WTC11 (cell line): ENCODE data around the gene C19orf67. TPM values are rescaled to one million over a fixed set of nuclear protein-coding genes. Genes with fewer than 3 reads are reported as not detected.

Experiments used
- ATAC-seq: fragments of 200-7000 bp; cut with Tn5 transposase; 2 replicates; pipeline ENCODE4 v1.10.0; 2021; ENCODE audit warnings: mild to moderate bottlenecking, moderate library complexity
- CTCF ChIA-PET: fragments of 300-600 bp; sonication (Branson Sonifier 250); formaldehyde crosslinking; loops from one replicate; lab custom pipeline; 2021; ENCODE audit warnings: antibody characterized with exemption; lab: Charles Lee
- POLR2A ChIA-PET: fragments of 350-600 bp; sonication (Branson Sonifier 250); formaldehyde crosslinking; loops from one replicate; lab custom pipeline; 2021; ENCODE audit warnings: antibody characterized with exemption; lab: Charles Lee
- DNase-seq: peaks from one replicate; pipeline ENCODE4 v3.0.0; 2021; ENCODE audit warnings: low spot score
- H3K27ac Mint-ChIP-seq: 2 replicates; pipeline ENCODE4 v1.8.0; 2021; ENCODE audit warnings: mixed read lengths
- H3K27me3 Mint-ChIP-seq: 2 replicates; pipeline ENCODE4 v1.8.0; 2021; ENCODE audit warnings: low read depth, mild to moderate bottlenecking, moderate library complexity, mixed read lengths
- H3K36me3 Mint-ChIP-seq: 2 replicates; pipeline ENCODE4 v1.8.0; 2021; ENCODE audit warnings: mixed read lengths
- H3K4me1 Mint-ChIP-seq: 2 replicates; pipeline ENCODE4 v1.8.0; 2022; ENCODE audit warnings: mixed read lengths
- H3K4me3 Mint-ChIP-seq: 2 replicates; pipeline ENCODE4 v1.8.0; 2021; ENCODE audit warnings: mild to moderate bottlenecking, moderate library complexity, mixed read lengths
- H3K9me3 Mint-ChIP-seq: 2 replicates; pipeline ENCODE4 v1.8.0; 2021; ENCODE audit warnings: mixed read lengths
- MYBL2 ChIP-seq: sonication (generic); formaldehyde crosslinking; IDR thresholded peaks from 2 replicates; pipeline ENCODE4 v1.8.1; 2023; ENCODE audit warnings: mild to moderate bottlenecking, moderate library complexity, missing genetic modification reagents
- NR2C2 ChIP-seq: sonication (generic); formaldehyde crosslinking; IDR thresholded peaks from 2 replicates; pipeline ENCODE4 v1.8.0; 2022; ENCODE audit warnings: mild to moderate bottlenecking, missing genetic modification reagents
- RELA ChIP-seq: sonication (generic); formaldehyde crosslinking; IDR thresholded peaks from 2 replicates; pipeline ENCODE4 v1.8.1; 2022; ENCODE audit warnings: missing genetic modification reagents, mild to moderate bottlenecking, borderline replicate concordance
- SMAD4 ChIP-seq: sonication (generic); formaldehyde crosslinking; IDR thresholded peaks from 2 replicates; pipeline ENCODE4 v1.8.0; 2022; ENCODE audit warnings: mild to moderate bottlenecking, missing genetic modification reagents
- TEAD4 ChIP-seq: sonication (generic); formaldehyde crosslinking; IDR thresholded peaks from 2 replicates; pipeline ENCODE4 v1.8.0; 2022; ENCODE audit warnings: mild to moderate bottlenecking, missing genetic modification reagents
- ZBTB21 ChIP-seq: sonication (generic); formaldehyde crosslinking; IDR thresholded peaks from 2 replicates; pipeline ENCODE4 v1.8.1; 2023; ENCODE audit warnings: mild to moderate bottlenecking, missing genetic modification reagents, borderline replicate concordance
- ZNF121 ChIP-seq: sonication (generic); formaldehyde crosslinking; IDR thresholded peaks from 2 replicates; pipeline ENCODE4 v1.8.0; 2023; ENCODE audit warnings: missing genetic modification reagents
- total RNA-seq: library from RNA; stranded (reverse); gene quantifications from 3 replicates; pipeline ENCODE4 v1.2.3, GENCODE V29; 2021
- TF ChIP-seq, protein P1 (sequence below): sonication (generic); formaldehyde crosslinking; IDR thresholded peaks from 2 replicates; pipeline ENCODE4 v1.8.1; 2022; ENCODE audit warnings: mild to moderate bottlenecking, moderate library complexity, missing genetic modification reagents
- TF ChIP-seq, protein P2 (sequence below): sonication (generic); formaldehyde crosslinking; IDR thresholded peaks from 2 replicates; pipeline ENCODE4 v1.8.1; 2023; ENCODE audit warnings: mild to moderate bottlenecking, missing genetic modification reagents, moderate library complexity
- TF ChIP-seq, protein P3 (sequence below): sonication (generic); formaldehyde crosslinking; IDR thresholded peaks from 2 replicates; pipeline ENCODE4 v1.8.0; 2022; ENCODE audit warnings: mild to moderate bottlenecking, missing genetic modification reagents
- TF ChIP-seq, protein P4 (sequence below): sonication (generic); formaldehyde crosslinking; IDR thresholded peaks from 2 replicates; pipeline ENCODE4 v1.8.0; 2023; ENCODE audit warnings: missing genetic modification reagents
- TF ChIP-seq, protein P5 (sequence below): fragments of 200-600 bp; IDR thresholded peaks from 2 replicates; pipeline ENCODE4 v1.8.0; 2022; ENCODE audit warnings: antibody characterized with exemption
- TF ChIP-seq, protein P6 (sequence below): sonication (generic); formaldehyde crosslinking; IDR thresholded peaks from 2 replicates; pipeline ENCODE4 v1.8.1; 2023; ENCODE audit warnings: mild to moderate bottlenecking, moderate library complexity, missing genetic modification reagents
- TF ChIP-seq, protein P7 (sequence below): sonication (generic); formaldehyde crosslinking; IDR thresholded peaks from 2 replicates; pipeline ENCODE4 v1.8.0; 2023; ENCODE audit warnings: mild to moderate bottlenecking, missing genetic modification reagents
- TF ChIP-seq, protein P8 (sequence below): sonication (generic); formaldehyde crosslinking; IDR thresholded peaks from 2 replicates; pipeline ENCODE4 v1.8.0; 2022; ENCODE audit warnings: mild to moderate bottlenecking, missing genetic modification reagents
- TF ChIP-seq, protein P9 (sequence below): fragments of 250-450 bp; sonication (Bioruptor Pico); conservative IDR thresholded peaks from 2 replicates; pipeline ENCODE4 v1.9.0; 2021; ENCODE audit warnings: mild to moderate bottlenecking
- TF ChIP-seq, protein P10 (sequence below): fragments of 250-450 bp; sonication (Bioruptor Pico); IDR thresholded peaks from 2 replicates; pipeline ENCODE4 v2.1.2; 2022; ENCODE audit warnings: mild to moderate bottlenecking, moderate library complexity

The C19orf67 gene
- total RNA-seq, 1 experiment from 2014 or later = 0.35 TPM

DNA sequence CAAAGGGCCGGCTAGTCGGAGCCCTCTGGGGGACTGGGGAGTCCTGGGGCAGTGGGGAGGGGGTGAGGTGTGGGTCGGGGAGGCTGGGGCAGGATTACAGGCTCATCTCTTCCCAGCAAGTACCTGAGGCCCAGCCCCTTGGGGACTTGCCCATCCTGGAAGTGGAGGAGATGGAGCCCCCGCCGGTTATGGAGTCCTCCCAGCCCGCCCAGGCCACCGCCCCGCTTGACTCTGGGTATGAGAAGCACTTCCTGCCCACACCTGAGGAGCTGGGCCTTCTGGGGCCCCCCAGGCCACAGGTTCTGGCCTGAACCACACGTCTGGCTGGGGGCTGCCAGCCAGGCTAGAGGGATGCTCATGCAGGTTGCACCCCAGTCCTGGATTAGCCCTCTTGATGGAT, 33.6 kb downstream of the C19orf67 start:
- POLR2A ChIA-PET = no interaction called here
- Mint-ChIP-seq H3K27me3 (peaks cover 6% of the 10 kb centered on the region; the same call in 1 of the 2 replicates), H3K4me1 (peaks cover 3% of the 10 kb centered on the region; the same call in 1 of the 2 replicates), H3K27ac (no peak overlapping the region), H3K36me3 (peaks cover 10% of the 10 kb centered on the region), H3K9me3 (no peaks in the 10 kb centered on the region), H3K4me3 (no peak overlapping the region)
- no peak for DNase-seq
- CTCF ChIA-PET = interaction anchor here (1.0 kb wide), 1 partner anchor 9 kb away, joined by 3 read pairs; no protein-coding TSS in a partner anchor
- ATAC-seq = no peak
- TF ChIP-seq RELA (CRISPR knock-in tag) (no peak), MYBL2 (CRISPR knock-in tag) (no peak), ZNF121 (CRISPR knock-in tag) (no peak), ZBTB21 (CRISPR knock-in tag) (no peak), NR2C2 (CRISPR knock-in tag) (no peak), SMAD4 (CRISPR knock-in tag) (no peak), TEAD4 (CRISPR knock-in tag) (no peak)
- TF ChIP-seq, protein P1, sequence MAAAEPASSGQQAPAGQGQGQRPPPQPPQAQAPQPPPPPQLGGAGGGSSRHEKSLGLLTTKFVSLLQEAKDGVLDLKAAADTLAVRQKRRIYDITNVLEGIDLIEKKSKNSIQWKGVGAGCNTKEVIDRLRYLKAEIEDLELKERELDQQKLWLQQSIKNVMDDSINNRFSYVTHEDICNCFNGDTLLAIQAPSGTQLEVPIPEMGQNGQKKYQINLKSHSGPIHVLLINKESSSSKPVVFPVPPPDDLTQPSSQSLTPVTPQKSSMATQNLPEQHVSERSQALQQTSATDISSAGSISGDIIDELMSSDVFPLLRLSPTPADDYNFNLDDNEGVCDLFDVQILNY (CRISPR knock-in tag) = no peak
- TF ChIP-seq, protein P2, sequence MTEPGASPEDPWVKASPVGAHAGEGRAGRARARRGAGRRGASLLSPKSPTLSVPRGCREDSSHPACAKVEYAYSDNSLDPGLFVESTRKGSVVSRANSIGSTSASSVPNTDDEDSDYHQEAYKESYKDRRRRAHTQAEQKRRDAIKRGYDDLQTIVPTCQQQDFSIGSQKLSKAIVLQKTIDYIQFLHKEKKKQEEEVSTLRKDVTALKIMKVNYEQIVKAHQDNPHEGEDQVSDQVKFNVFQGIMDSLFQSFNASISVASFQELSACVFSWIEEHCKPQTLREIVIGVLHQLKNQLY = no peak
- TF ChIP-seq, protein P3, sequence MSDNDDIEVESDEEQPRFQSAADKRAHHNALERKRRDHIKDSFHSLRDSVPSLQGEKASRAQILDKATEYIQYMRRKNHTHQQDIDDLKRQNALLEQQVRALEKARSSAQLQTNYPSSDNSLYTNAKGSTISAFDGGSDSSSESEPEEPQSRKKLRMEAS (CRISPR knock-in tag) = no peak
- TF ChIP-seq, protein P4, sequence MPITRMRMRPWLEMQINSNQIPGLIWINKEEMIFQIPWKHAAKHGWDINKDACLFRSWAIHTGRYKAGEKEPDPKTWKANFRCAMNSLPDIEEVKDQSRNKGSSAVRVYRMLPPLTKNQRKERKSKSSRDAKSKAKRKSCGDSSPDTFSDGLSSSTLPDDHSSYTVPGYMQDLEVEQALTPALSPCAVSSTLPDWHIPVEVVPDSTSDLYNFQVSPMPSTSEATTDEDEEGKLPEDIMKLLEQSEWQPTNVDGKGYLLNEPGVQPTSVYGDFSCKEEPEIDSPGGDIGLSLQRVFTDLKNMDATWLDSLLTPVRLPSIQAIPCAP = no peak
- TF ChIP-seq, protein P5, sequence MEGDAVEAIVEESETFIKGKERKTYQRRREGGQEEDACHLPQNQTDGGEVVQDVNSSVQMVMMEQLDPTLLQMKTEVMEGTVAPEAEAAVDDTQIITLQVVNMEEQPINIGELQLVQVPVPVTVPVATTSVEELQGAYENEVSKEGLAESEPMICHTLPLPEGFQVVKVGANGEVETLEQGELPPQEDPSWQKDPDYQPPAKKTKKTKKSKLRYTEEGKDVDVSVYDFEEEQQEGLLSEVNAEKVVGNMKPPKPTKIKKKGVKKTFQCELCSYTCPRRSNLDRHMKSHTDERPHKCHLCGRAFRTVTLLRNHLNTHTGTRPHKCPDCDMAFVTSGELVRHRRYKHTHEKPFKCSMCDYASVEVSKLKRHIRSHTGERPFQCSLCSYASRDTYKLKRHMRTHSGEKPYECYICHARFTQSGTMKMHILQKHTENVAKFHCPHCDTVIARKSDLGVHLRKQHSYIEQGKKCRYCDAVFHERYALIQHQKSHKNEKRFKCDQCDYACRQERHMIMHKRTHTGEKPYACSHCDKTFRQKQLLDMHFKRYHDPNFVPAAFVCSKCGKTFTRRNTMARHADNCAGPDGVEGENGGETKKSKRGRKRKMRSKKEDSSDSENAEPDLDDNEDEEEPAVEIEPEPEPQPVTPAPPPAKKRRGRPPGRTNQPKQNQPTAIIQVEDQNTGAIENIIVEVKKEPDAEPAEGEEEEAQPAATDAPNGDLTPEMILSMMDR = no peak
- TF ChIP-seq, protein P6, sequence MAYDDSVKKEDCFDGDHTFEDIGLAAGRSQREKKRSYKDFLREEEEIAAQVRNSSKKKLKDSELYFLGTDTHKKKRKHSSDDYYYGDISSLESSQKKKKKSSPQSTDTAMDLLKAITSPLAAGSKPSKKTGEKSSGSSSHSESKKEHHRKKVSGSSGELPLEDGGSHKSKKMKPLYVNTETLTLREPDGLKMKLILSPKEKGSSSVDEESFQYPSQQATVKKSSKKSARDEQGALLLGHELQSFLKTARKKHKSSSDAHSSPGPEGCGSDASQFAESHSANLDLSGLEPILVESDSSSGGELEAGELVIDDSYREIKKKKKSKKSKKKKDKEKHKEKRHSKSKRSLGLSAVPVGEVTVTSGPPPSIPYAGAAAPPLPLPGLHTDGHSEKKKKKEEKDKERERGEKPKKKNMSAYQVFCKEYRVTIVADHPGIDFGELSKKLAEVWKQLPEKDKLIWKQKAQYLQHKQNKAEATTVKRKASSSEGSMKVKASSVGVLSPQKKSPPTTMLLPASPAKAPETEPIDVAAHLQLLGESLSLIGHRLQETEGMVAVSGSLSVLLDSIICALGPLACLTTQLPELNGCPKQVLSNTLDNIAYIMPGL (CRISPR knock-in tag) = no peak
- TF ChIP-seq, protein P7, sequence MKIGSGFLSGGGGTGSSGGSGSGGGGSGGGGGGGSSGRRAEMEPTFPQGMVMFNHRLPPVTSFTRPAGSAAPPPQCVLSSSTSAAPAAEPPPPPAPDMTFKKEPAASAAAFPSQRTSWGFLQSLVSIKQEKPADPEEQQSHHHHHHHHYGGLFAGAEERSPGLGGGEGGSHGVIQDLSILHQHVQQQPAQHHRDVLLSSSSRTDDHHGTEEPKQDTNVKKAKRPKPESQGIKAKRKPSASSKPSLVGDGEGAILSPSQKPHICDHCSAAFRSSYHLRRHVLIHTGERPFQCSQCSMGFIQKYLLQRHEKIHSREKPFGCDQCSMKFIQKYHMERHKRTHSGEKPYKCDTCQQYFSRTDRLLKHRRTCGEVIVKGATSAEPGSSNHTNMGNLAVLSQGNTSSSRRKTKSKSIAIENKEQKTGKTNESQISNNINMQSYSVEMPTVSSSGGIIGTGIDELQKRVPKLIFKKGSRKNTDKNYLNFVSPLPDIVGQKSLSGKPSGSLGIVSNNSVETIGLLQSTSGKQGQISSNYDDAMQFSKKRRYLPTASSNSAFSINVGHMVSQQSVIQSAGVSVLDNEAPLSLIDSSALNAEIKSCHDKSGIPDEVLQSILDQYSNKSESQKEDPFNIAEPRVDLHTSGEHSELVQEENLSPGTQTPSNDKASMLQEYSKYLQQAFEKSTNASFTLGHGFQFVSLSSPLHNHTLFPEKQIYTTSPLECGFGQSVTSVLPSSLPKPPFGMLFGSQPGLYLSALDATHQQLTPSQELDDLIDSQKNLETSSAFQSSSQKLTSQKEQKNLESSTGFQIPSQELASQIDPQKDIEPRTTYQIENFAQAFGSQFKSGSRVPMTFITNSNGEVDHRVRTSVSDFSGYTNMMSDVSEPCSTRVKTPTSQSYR (CRISPR knock-in tag) = no peak
- TF ChIP-seq, protein P8, sequence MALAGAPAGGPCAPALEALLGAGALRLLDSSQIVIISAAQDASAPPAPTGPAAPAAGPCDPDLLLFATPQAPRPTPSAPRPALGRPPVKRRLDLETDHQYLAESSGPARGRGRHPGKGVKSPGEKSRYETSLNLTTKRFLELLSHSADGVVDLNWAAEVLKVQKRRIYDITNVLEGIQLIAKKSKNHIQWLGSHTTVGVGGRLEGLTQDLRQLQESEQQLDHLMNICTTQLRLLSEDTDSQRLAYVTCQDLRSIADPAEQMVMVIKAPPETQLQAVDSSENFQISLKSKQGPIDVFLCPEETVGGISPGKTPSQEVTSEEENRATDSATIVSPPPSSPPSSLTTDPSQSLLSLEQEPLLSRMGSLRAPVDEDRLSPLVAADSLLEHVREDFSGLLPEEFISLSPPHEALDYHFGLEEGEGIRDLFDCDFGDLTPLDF (CRISPR knock-in tag) = no peak
- TF ChIP-seq, protein P9, sequence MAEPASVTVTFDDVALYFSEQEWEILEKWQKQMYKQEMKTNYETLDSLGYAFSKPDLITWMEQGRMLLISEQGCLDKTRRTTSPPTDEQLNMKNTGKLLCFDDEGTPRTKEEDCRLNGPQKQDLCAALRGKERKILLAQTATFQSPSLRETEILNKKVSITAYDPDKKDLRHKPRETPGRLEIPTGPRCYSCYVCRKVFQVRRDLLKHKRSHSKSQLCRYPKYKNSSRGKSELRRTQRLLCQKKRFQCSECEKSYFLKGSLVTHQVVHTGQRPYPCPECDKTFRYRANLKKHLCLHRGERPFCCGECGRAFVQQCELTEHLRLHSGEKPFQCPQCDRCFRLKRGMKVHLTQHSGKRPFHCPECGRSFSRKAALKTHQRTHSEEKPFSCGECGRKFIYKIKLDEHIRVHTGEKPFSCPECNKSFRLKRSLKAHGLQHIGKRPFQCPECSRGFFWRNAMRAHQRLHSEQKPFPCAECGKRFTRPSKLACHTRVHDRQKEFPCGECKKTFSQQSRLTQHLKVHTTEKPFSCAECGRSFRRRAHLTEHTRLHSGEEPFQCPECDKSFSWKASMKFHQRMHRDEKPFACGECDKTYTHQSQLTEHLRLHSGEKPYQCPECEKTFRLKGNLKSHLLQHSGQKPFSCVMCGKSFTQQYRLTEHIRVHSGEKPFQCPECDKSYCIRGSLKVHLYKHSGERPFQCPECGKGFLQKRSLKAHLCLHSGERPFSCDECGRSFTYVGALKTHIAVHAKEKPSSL (CRISPR knock-in tag) = no peak
- TF ChIP-seq, protein P10, sequence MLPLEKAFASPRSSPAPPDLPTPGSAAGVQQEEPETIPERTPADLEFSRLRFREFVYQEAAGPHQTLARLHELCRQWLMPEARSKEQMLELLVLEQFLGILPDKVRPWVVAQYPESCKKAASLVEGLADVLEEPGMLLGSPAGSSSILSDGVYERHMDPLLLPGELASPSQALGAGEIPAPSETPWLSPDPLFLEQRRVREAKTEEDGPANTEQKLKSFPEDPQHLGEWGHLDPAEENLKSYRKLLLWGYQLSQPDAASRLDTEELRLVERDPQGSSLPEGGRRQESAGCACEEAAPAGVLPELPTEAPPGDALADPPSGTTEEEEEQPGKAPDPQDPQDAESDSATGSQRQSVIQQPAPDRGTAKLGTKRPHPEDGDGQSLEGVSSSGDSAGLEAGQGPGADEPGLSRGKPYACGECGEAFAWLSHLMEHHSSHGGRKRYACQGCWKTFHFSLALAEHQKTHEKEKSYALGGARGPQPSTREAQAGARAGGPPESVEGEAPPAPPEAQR (CRISPR knock-in tag) = no peak
